Activated CD4-positive, alpha-beta T cell treated with anti-CD3 and anti-CD28 coated beads, Interleukin-2, amount 50 U/mL, for 16 hours (primary cell): ENCODE data around the gene KLK7.

Experiments
- DNase-seq: peaks from one replicate; pipeline ENCODE4 v3.0.0-alpha.2; 2020

KLK7 gene

DNA sequence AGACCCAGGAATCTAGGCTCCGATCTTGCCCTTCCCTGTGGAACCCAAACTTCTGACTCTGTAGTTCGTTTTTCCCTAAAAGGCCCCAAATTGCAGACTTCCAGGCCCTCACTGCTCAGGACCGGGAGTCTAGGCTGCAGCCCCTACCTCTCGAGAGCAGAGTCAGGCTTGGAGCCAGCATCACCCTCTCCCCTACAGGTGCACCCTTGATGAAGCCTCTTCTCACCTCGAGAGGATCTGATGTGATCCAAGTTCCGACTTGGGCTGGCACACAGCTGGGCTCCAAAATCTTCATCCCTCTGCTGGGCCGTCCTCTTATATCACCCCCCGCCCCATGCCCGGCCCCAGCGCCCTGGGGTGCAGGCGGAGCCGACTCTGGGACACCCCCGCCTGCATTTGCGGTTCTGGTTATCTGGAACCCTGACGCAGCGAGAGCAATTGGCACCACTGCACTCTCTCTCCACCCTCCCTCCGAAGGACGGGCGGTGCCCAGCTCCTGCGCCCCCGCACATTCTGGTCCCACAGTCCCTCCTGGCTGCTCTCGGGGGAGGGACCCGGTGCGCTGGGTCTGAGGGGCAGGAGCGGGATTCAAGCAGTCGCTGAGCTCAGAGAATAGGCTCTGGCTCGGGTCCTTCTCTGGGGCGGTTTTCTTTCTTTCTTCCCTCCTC lies at the start of gene KLK7:
TSS of gene KLK7 (minus strand) at position 293 of the 668 bp plus-strand sequence. CDS start 1,518 bp downstream, outside the sequence.
- no peak for DNase-seq

DNA sequence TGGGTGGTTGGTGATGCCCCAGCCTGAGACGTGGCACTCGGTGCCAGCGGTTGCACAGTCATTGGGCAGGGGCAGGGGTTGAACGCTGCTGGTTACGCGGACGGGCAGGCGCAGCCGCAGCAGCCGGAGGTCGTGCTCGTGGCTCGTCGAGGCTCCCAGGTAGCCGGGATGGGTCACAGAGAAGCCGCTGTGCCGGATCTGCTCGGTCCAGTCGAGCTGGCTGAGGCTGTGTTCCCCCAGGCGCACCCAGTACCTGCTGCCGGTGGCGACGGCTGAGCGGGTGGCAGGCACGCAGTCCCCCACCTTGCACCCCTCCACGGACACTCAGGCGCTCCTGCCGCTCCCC lies 48.1 kb upstream of the KLK7 start:
- no peak for DNase-seq

DNA sequence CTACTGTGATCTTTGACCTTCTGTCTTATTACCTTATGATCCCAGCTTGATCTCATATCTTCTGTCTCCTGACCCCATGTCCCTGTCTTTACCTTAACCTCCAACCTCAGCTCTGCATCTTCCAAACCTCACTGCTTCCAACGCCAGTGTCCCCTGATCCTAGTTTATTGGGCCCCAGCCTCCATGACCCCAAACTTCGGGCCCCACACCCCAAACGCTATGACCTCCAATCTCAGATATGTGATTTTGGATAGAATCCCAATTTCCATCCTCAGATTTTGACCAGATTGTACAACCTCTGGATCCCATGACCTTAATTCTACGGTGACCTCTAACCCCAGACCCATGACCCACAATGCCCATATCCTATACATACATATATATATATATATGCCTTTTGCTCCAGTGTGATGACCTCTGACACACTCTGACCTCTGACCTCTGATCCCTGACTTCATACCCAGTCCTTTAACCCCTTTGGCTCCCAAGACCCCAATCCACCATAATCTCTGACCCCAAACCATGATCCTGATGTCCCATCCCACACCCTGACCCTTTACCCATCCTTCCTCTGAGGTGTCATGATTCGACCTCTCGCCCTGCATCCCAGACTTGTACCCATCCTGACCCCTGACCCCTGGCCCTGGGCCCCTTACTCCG lies 47.6 kb upstream of the KLK7 start:
- no peak for DNase-seq

DNA sequence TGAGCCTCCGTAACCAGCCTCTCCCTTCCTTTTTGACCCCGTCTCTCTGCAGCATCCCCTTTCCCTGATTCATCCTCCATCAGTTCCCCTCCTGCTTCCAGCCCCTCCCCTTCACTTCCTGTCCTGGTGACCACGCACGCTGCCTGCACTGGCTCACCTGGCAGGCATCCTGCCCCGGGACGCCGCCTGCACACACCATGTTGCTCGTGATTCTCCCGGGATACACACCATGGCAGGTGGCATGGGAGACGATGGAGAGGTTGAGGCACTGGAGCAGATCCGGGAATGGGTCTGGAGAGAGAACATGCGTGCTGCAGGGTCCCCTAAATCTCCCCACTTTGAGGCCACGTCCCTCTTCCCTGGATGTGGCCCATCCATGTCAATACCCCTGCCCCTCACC lies 46.9 kb upstream of the KLK7 start:
- no peak for DNase-seq

DNA sequence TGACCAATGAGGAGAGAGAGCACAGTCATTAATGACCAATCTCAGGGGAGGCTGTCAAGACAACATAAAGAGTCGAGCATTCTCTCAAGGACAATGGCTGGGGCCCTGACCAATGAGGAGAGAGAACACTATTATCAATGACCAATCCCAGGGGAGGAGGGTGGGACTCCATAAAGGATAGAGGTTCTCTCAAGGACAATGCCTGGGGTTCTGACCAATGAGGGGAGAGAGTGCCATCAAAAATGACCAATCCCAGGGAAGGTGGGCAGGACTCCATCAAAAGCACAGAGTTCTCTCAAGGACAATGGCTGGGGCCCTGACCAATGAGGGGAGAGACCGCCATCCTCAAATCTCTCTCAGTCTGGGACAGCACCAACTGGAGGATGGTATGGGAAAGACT lies 46.0 kb upstream of the KLK7 start:
- DNase-seq, result no peak

- no peak for DNase-seq
Measured at GRCh38 chr19:51027873-51028272, 44.2 kb upstream of the KLK7 start.

DNA sequence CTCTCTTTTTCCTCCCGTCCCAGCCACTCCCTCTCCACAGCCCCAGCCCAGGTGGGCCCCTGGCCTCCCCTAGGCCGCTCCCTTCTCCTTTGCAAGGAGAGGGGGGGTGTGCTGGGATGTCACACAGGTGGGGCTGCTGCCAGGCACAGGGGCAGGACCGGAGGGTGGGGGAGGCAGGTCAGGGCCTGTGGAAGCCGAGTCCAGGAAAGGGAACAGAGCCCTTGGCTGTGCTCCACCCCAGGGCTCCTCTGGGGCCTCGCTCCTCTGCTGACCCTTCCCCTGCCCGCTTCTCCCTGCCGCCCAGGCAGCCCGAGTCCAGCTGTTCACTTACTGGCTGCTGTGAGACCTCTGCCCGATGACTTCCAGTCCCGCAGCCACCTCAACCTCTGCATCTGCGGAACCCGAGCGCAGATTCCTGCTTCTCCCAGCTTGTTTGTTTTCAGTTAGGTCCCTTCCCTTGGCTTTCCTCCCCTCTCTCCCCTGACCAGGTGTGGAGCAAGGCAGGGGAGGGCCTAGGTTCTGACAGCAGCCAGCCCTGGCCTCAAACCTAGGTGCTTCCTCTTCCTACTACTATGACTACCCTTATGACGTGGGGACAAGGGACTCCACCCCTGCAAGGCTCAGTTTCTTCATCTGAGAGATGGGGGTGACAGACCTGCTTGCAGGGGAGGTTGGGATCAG lies 43.5 kb upstream of the KLK7 start:
- DNase-seq, result no peak

DNA sequence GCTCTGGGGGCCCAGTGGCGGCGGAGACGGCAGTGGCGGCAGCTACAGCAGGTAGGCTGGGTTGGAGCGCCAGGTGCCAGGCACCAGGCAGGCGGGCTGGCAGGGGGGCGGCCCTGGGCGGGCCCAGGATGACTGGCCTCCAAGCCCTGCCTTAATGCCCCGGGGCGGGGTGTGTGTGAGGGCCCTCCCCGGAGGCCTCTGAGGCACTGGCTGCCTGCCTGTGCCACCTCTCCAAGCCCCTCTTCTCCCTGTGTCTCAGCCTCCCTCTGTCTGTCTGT lies 42.8 kb upstream of the KLK7 start, which contains the start of gene KLK11:
TSS of gene KLK11 (minus strand) at position 63 of the 278 bp plus-strand sequence. CDS start 985 bp downstream, outside the sequence.
- DNase-seq, result no peak

DNA sequence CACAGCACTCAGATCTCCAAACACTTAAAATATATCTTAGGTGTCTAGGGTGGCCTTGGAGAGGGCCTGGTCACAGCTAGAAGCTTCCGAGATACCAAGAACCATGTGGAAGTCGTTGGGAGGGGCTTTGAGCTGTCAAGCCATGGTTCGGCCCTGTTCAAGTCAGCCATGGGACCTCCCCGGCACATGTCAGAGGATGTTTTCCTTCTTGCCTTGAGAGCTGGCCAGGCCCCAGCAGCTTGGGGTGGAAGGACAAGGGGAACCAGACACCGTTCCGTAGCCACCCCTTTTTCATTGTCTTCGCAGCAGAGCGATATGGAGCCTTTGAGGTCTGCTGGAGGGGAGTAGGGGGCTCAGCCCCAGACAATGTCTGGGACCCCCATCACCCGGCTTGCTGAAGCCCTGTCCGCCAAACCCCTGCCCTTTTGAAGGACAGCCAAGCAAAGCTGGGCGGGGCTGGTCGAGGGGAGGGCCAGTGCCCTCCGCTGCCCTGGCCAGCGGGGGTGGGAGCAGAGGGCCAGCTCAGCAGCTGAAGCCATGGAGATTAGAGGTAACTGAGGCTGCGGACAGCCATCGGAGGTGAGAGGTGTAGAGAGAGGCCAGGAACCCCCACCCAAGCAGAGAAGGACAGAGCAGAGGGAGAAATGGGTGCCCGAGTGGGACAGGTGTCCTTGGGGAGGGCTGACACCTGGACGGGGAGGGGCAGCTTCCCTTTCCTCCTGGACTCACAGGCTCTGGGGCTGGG lies 42.3 kb upstream of the KLK7 start:
- no peak for DNase-seq

GRCh38 chr19:51025401-51025800 lies 41.7 kb upstream of the KLK7 start:
- no peak for DNase-seq

GRCh38 chr19:51024924-51025323 lies 41.2 kb upstream of the KLK7 start:
- no peak for DNase-seq

- no peak for DNase-seq
Measured at GRCh38 chr19:51023946-51024345, 40.2 kb upstream of the KLK7 start.

DNA sequence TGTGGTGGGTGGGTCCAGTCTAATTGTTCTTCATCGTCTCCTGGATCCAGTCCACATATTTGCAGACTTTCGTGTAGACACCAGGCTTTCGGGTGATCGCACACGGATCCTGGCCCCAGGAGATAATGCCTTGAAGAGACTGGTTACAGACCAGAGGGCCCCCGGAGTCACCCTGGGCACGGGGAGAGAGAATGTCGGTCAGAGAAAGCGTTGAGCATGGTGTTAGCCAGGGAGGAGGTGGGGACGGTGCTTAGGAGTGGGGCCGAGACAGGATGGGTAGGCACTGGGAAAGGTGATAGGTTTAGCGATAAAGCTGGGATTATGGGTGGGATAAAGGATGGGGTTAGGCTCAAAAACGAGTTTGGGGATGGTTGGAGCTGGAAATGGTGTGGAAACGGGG lies 38.8 kb upstream of the KLK7 start:
- DNase-seq, result no peak

GRCh38 chr19:51020988-51021651 lies 37.4 kb upstream of the KLK7 start:
- DNase-seq, result peak; percentile 10

- DNase-seq, result no peak
Measured at GRCh38 chr19:51019544-51019925, 35.8 kb upstream of the KLK7 start, which contains the start of gene KLK10. Gene KLK10 (minus strand): TSS chr19:51019709. CDS start chr19:51019130, 579 bp downstream.

GRCh38 chr19:51018745-51019543 lies 35.2 kb upstream of the KLK7 start:
- DNase-seq, result no peak

DNA sequence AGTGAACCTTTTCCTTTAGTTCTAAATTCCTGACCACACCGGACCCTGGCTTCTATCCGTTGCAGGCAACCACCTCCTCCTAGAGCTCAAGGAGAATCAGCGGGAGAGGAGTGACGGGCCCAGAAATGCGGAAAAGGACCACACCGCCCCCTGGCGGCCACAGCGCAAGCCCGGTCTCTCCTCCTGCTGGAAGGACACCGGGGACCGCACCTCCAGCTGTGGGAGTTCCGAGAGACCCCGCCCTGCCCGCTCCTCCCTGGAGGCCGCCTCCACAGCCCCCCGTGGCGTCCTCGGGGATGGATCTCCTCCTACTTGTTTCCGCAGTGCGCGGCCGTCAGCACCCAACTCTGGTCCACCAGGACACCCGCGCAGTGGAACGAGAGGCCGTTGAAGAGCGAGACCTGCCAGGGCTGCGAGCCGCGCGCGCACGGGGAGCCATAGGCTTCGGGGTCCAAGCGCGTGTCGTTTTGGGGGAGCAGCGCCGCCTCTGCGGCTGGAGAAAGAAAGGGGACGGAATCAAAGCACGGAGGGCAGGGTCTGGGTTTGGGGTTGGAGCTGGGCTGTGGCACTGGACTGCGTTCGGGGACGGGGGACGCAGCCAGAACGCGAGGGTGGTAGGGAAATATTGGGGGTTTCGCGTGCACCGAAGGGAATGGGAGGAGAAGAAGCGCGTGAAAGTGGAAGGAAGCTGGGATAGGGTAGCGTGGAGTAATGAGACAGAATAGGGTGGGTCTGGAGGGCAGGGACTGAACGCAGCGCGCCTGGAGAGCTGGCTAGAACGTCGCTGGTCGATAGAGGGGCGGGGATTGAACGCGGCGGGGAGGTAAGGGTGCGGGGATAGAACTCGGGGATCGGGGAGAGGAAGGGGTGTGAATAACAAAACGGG lies 33.3 kb upstream of the KLK7 start:
- peak; percentile 9 for DNase-seq

DNA sequence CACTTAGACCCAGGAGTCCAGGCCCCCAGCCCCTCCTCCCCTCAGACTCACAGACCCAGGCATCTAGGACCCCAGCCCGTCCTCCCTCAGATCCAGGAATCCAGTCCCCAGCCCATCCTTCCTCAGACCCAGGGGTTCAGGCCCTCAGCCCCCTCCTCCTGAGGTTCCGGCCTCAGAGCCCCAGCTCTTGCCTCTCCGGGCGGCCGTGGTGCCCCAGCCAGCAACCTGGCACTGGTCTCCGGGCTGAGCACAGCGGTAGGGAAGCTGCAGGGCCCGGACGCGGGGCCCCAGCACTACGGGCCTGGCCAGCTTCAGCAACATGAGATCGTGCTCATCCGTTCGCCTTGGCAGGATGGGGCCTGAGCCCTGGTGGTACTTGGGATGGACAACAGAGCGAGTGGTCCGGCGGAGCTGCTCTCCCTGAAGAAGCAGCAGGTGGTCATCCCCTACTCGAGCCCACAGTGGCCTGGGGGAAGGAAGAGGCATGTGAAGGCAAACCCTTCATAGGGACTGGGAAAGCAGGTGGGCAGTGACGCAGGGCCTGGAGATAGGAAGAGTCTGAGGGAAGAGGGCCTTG lies 32.1 kb upstream of the KLK7 start:
- DNase-seq, result no peak

DNA sequence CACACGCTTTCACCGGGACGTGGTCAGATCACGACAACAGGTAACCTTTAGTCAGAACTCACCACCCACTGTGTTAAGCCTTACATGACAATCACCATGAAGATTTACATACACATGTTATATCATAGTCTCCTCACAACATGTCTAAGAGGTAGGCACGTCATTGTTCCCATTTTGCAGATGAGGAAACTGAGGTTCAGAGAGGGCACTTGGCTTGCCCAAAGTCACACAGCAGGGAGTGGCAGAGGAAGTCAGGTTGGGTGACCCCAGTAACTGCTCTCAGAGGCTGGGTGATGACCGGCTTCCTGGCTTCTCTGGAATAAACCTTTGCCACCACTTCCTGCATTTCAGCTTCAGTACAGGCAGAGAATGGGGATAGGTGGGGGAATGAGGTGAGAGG lies 30.5 kb upstream of the KLK7 start:
- no peak for DNase-seq

- DNase-seq, result no peak
Measured at GRCh38 chr19:51012661-51013190, 29.0 kb upstream of the KLK7 start.
